Suprapubic skin (tissue), 4 donors: ENCODE results near the gene RBM47.

Source experiments
- CTCF ChIP-seq, 2 donors: fragments of 200-600 bp in 1 of 2; fragments of 450-650 bp in 1 of 2; sonication (generic) in 1 of 2; IDR thresholded peaks; one replicate each; pipeline ENCODE4 v1.5.1; 2016 to 2019; ENCODE audit warnings: antibody characterized with exemption in 2 of 2, mild to moderate bottlenecking in 1 of 2, moderate library complexity in 1 of 2
- POLR2A ChIP-seq, 2 donors: fragments of 450-650 bp; IDR thresholded peaks; one replicate each; pipeline ENCODE4 v1.6.1; 2017; ENCODE audit warnings: antibody characterized with exemption in 2 of 2, mild to moderate bottlenecking in 2 of 2, moderate library complexity in 2 of 2
- POLR2AphosphoS5 ChIP-seq, 3 donors: sonication (generic); formaldehyde crosslinking; IDR thresholded peaks; one replicate each; pipeline ENCODE4 v1.6.1; 2017; ENCODE audit warnings: antibody characterized with exemption in 3 of 3

- no peak for TF ChIP-seq POLR2AphosphoS5 (IDR thresholded peaks at IDR 0.05)
- no peak for TF ChIP-seq POLR2A (IDR thresholded peaks at IDR 0.05)
- no peak for TF ChIP-seq CTCF (IDR thresholded peaks at IDR 0.05)
These were observed 103.7 kb downstream of the RBM47 start for GRCh38 chr4:40525752-40526598.
